Adipose tissue (tissue), 3 donors: ENCODE results near the gene CD180. TPM values are rescaled to one million over a fixed set of nuclear protein-coding genes. Genes with fewer than 3 reads are reported as not detected.

ENCODE experiments used
- H3K27ac ChIP-seq: one replicate; pipeline ENCODE4 v1.5.1; 2013; ENCODE audit warnings: low read depth, low read length
- WGBS, 3 donors: extraction: QIAGEN DNeasy Blood & Tissue Kit; methylation state at CpG; one replicate each; pipeline ENCODE4 v1.1.7; 2013; 5-methylcytosine and 5-hydroxymethylcytosine counted together
- polyA plus RNA-seq, 3 donors: library from polyadenylated mRNA; stranded (reverse); fragments of 200-250 nt; gene quantifications; one replicate each; pipeline ENCODE4 v1.2.3, GENCODE V29; 2013
- donor health status: healthy with polysubstance abuse.
- donor health status: Bipolar disorder and iron deficiency.
- donor health status: healthy.

Gene CD180
- polyA plus RNA-seq, 3 donors, result 0.14 to 0.52 (median 0.45) TPM

GRCh38 chr5:67149057-67149950 lies 47.3 kb downstream of the CD180 start:
- H3K27ac ChIP-seq, result no peak overlapping the region
- 57 to 80% (median 70%) methylated on average over 14 of the region's 14 CpGs for WGBS, 3 donors

GRCh38 chr5:67147760-67148159 lies 48.8 kb downstream of the CD180 start:
- WGBS, 3 donors, result 97 to 99% (median 98%) methylated on average over 3 of the region's 3 CpGs

GRCh38 chr5:67146981-67147380 lies 49.6 kb downstream of the CD180 start:
- no peak overlapping the region for H3K27ac ChIP-seq
- 86 to 90% (median 86%) methylated on average over 4 of the region's 4 CpGs for WGBS, 3 donors

More at GRCh38 chr5:67147760-67148159, 48.8 kb downstream of the CD180 start:
- no peak overlapping the region for H3K27ac ChIP-seq

GRCh38 chr5:67146574-67146973 lies 50.0 kb downstream of the CD180 start:
- WGBS, 3 donors, result 68 to 92% (median 85%) methylated on average over 1 of the region's 1 CpG
- H3K27ac ChIP-seq, result no peak overlapping the region

- H3K27ac ChIP-seq, result no peak overlapping the region
- WGBS, 3 donors, result 42 to 98% (median 88%) methylated on average over 2 of the region's 2 CpGs
These were observed 52.4 kb downstream of the CD180 start for GRCh38 chr5:67144183-67144639.

GRCh38 chr5:67143549-67143948 lies 53.0 kb downstream of the CD180 start:
- no peak overlapping the region for H3K27ac ChIP-seq
- WGBS, 3 donors, result 89 to 92% (median 91%) methylated on average over 2 of the region's 2 CpGs

- no peak overlapping the region for H3K27ac ChIP-seq
- 86 to 93% (median 90%) methylated on average over 8 of the region's 8 CpGs for WGBS, 3 donors
These were observed 53.8 kb downstream of the CD180 start for GRCh38 chr5:67142816-67143215.

GRCh38 chr5:67141644-67142043 lies 55.0 kb downstream of the CD180 start:
- H3K27ac ChIP-seq, result no peak overlapping the region

- WGBS, 3 donors, result 74 to 95% (median 78%) methylated on average over 4 of the region's 4 CpGs
- H3K27ac ChIP-seq, result no peak overlapping the region
These were observed 56.2 kb downstream of the CD180 start for GRCh38 chr5:67140413-67140812.

- 90 to 94% (median 91%) methylated on average over 5 of the region's 5 CpGs for WGBS, 3 donors
- no peak overlapping the region for H3K27ac ChIP-seq
These were observed 57.6 kb downstream of the CD180 start for GRCh38 chr5:67139030-67139429.

GRCh38 chr5:67135381-67135984 lies 61.1 kb downstream of the CD180 start:
- no peak overlapping the region for H3K27ac ChIP-seq
- 82 to 94% (median 94%) methylated on average over 6 of the region's 6 CpGs for WGBS, 3 donors

GRCh38 chr5:67133776-67134175 lies 62.8 kb downstream of the CD180 start:
- no peak overlapping the region for H3K27ac ChIP-seq
- 80 to 90% (median 86%) methylated on average over 3 of the region's 3 CpGs for WGBS, 3 donors

GRCh38 chr5:67133217-67133616 lies 63.4 kb downstream of the CD180 start:
- WGBS, 3 donors, result 44 to 48% (median 48%) methylated on average over 2 of the region's 2 CpGs

GRCh38 chr5:67129768-67130167 lies 66.8 kb downstream of the CD180 start:
- WGBS, 3 donors, result 85 to 90% (median 88%) methylated on average over 2 of the region's 2 CpGs
- no peak overlapping the region for H3K27ac ChIP-seq

More at GRCh38 chr5:67133217-67133616, 63.4 kb downstream of the CD180 start:
- H3K27ac ChIP-seq, result no peak overlapping the region
